HepG2 (cell line): Measurements from ENCODE around the gene NAA38. TPM values are rescaled to one million over a fixed set of nuclear protein-coding genes. Genes with fewer than 3 reads are reported as not detected.

ENCODE experiments used
- ATAC-seq: fragments of 200-7000 bp; cut with Tn5 transposase; 3 replicates; pipeline ENCODE4 v1.9.1; 2020; ENCODE audit warnings: mild to moderate bottlenecking, moderate library complexity
- BruUV-seq: library from RNA; stranded (reverse); fragments of 400-500 nt; replicated peaks from 2 replicates; lab custom pipeline; 2021; lab: Mats Ljungman, UMichigan
- CTCF ChIA-PET: fragments of 300-600 bp; formaldehyde crosslinking; extraction: SDS; loops from one replicate; lab custom pipeline; 2021; ENCODE audit warnings: low total read pairs, inconsistent platforms, low intra/inter-chr PET ratio; lab: Yijun Ruan, JAX
- POLR2A ChIA-PET: fragments of 350-600 bp; sonication (Branson Sonifier 250); formaldehyde crosslinking; loops from one replicate; lab custom pipeline; 2020; ENCODE audit warnings: antibody characterized with exemption, inconsistent platforms; lab: Yijun Ruan, JAX
- DNase-seq: peaks from one replicate; pipeline ENCODE4 v3.0.0-alpha.2; 2015; ENCODE audit warnings: low spot score
- FAIRE-seq: peaks from 3 replicates; lab custom pipeline; 2011; peaks lifted over from hg19 to GRCh38; lab: Jason Lieb, UNC
- H2AFZ ChIP-seq: one replicate; pipeline ENCODE4 v1.6.1; 2011; ENCODE audit warnings: low read length, inconsistent platforms
- H3K27ac ChIP-seq: fragments of 300-600 bp; 3 replicates; pipeline ENCODE4 v1.8.0; 2011; ENCODE audit warnings: mixed run types, mild to moderate bottlenecking, mixed read lengths, low read length, inconsistent platforms; ENCODE audit not compliant: insufficient read depth; ENCODE audit errors: extremely low read length
- H3K27me3 ChIP-seq, 2 experiments: fragments of 200-600 bp in 1 of 2; 2 replicates in 1 of 2; 3 replicates in 1 of 2; pipeline versions ENCODE4 v1.6.0 to v1.8.0; 2011; ENCODE audit warnings: low read length in 2 of 2, mild to moderate bottlenecking in 2 of 2, moderate library complexity in 2 of 2, inconsistent platforms in 1 of 2; ENCODE audit not compliant: insufficient read depth in 2 of 2, control insufficient read depth in 1 of 2
- H3K36me3 ChIP-seq, 2 experiments: fragments of 200-600 bp in 1 of 2; replicated peaks in 1 of 2; 2 replicates in 1 of 2; 3 replicates in 1 of 2; pipeline versions ENCODE4 v1.5.1 to v1.8.0; 2011; ENCODE audit warnings: low read length in 2 of 2, inconsistent platforms in 1 of 2; ENCODE audit not compliant: insufficient read depth in 2 of 2, control insufficient read depth in 1 of 2
- H3K4me1 ChIP-seq: 2 replicates; pipeline ENCODE4 v1.5.1; 2012; ENCODE audit warnings: low read length, inconsistent platforms; ENCODE audit not compliant: insufficient read depth
- H3K4me2 ChIP-seq: 2 replicates; pipeline ENCODE4 v1.6.0; 2011; ENCODE audit warnings: low read depth, low read length, inconsistent platforms
- H3K4me3 ChIP-seq, 3 experiments: fragments of 200-600 bp in 1 of 3; sonication (generic), shearing (Covaris generic) in 1 of 3; replicated peaks in 1 of 3; 2 replicates each; pipeline ENCODE4 v1.5.1; 2011 to 2016; ENCODE audit warnings: low read length in 3 of 3, inconsistent platforms in 2 of 3, low read depth in 2 of 3, mild to moderate bottlenecking in 2 of 3, control low read depth in 1 of 3, mixed read lengths in 1 of 3; ENCODE audit not compliant: insufficient read depth in 1 of 3
- H3K79me2 ChIP-seq: one replicate; pipeline ENCODE4 v1.6.1; 2011; ENCODE audit warnings: low read length, inconsistent platforms; ENCODE audit not compliant: insufficient read depth
- H3K9ac ChIP-seq: 2 replicates; pipeline ENCODE4 v1.6.0; 2011; ENCODE audit warnings: mild to moderate bottlenecking, low read depth, low read length, inconsistent platforms; ENCODE audit not compliant: insufficient read depth
- H3K9me3 ChIP-seq: 2 replicates; pipeline ENCODE4 v1.5.1; 2012; ENCODE audit warnings: mild to moderate bottlenecking, low read length
- H4K20me1 ChIP-seq: 2 replicates; pipeline ENCODE4 v1.6.0; 2011; ENCODE audit warnings: inconsistent platforms, mild to moderate bottlenecking, low read length, moderate library complexity; ENCODE audit not compliant: insufficient read depth
- ATF2 ChIP-seq: sonication (generic); formaldehyde crosslinking; IDR thresholded peaks from 2 replicates; pipeline ENCODE4 v1.4.0; 2020; ENCODE audit warnings: missing genetic modification reagents
- GZF1 ChIP-seq: sonication (generic); formaldehyde crosslinking; IDR thresholded peaks from 2 replicates; pipeline ENCODE4 v1.5.1; 2020; ENCODE audit warnings: mild to moderate bottlenecking, missing genetic modification reagents
- IKZF4 ChIP-seq: sonication (generic); formaldehyde crosslinking; IDR thresholded peaks from 2 replicates; pipeline ENCODE4 v1.5.1; 2020; ENCODE audit warnings: borderline replicate concordance, mild to moderate bottlenecking, low read depth, missing genetic modification reagents; ENCODE audit errors: not compliant biosample characterization
- IRF2 ChIP-seq: IDR thresholded peaks from 2 replicates; pipeline ENCODE4 v1.6.1; 2018; ENCODE audit warnings: missing genetic modification reagents, missing compliant biosample characterization
- KAT8 ChIP-seq: IDR thresholded peaks from 2 replicates; pipeline ENCODE4 v1.6.1; 2016; ENCODE audit warnings: missing genetic modification reagents, missing compliant biosample characterization
- NCOA5 ChIP-seq: sonication (generic); formaldehyde crosslinking; IDR thresholded peaks from 2 replicates; pipeline ENCODE4 v1.4.0; 2020; ENCODE audit warnings: missing genetic modification reagents
- NFIC ChIP-seq: IDR thresholded peaks from 2 replicates; pipeline ENCODE4 v1.6.1; 2012; ENCODE audit warnings: mild to moderate bottlenecking, low read length, inconsistent platforms
- NRL ChIP-seq: sonication (generic); formaldehyde crosslinking; IDR thresholded peaks from 2 replicates; pipeline ENCODE4 v1.5.0; 2020; ENCODE audit warnings: missing genetic modification reagents, mild to moderate bottlenecking, moderate library complexity, borderline replicate concordance
- SRSF4 ChIP-seq: fragments of 200-400 bp; formaldehyde crosslinking; IDR thresholded peaks from one replicate; pipeline ENCODE4 v1.6.1; 2018; ENCODE audit warnings: mild to moderate bottlenecking, low read depth, low read length, moderate library complexity; ENCODE audit not compliant: poor library complexity, severe bottlenecking
- TARDBP ChIP-seq: sonication (generic); formaldehyde crosslinking; IDR thresholded peaks from 2 replicates; pipeline ENCODE4 v1.8.0; 2022; ENCODE audit warnings: mild to moderate bottlenecking, missing genetic modification reagents
- TFE3 ChIP-seq: IDR thresholded peaks from 2 replicates; pipeline ENCODE4 v1.6.1; 2016
- THAP7 ChIP-seq: sonication (generic); formaldehyde crosslinking; IDR thresholded peaks from 2 replicates; pipeline ENCODE4 v1.8.1; 2023; ENCODE audit warnings: mild to moderate bottlenecking, missing genetic modification reagents
- ZNF230 ChIP-seq: sonication (generic); formaldehyde crosslinking; IDR thresholded peaks from 2 replicates; pipeline ENCODE4 v1.4.0; 2020; ENCODE audit warnings: mild to moderate bottlenecking, missing genetic modification reagents
- ZNF34 ChIP-seq: sonication (generic); formaldehyde crosslinking; IDR thresholded peaks from 2 replicates; pipeline ENCODE4 v1.4.0; 2020; ENCODE audit warnings: mild to moderate bottlenecking, missing genetic modification reagents, borderline replicate concordance
- ZNF597 ChIP-seq: sonication (generic); formaldehyde crosslinking; IDR thresholded peaks from 2 replicates; pipeline ENCODE4 v1.5.0; 2020; ENCODE audit warnings: missing genetic modification reagents
- ZNF737 ChIP-seq: sonication (generic); formaldehyde crosslinking; IDR thresholded peaks from 2 replicates; pipeline ENCODE4 v1.5.0; 2020; ENCODE audit warnings: missing genetic modification reagents, mild to moderate bottlenecking, borderline replicate concordance
- ZNF790 ChIP-seq: sonication (generic); formaldehyde crosslinking; IDR thresholded peaks from 2 replicates; pipeline ENCODE4 v1.8.0; 2022; ENCODE audit warnings: missing genetic modification reagents, mild to moderate bottlenecking, borderline replicate concordance
- WGBS: methylation state at CpG from one replicate; pipeline ENCODE4 v1.1.6; 2017; ENCODE audit warnings: low lambda C conversion rate; 5-methylcytosine and 5-hydroxymethylcytosine counted together
- in situ Hi-C: cut with HindIII; loops from 2 replicates; pipeline ENCODE4 v1.10.0; 2017; ENCODE audit warnings: low pct_unique_long_range_greater_than_20kb; ENCODE audit not compliant: extremely low pct_ligation_motif_present
- intact Hi-C: fragments of 100-400 bp; cut with micrococcal nuclease; formaldehyde crosslinking; loops from one replicate; pipeline ENCODE4 v1.10.0; 2022; ENCODE audit not compliant: unreplicated experiment
- polyA plus RNA-seq, 8 experiments: library from polyadenylated mRNA; depleted of rRNA in 3 of 8; stranded (reverse) in 7 of 8; unstranded in 1 of 8; fragments of >200 nt; fragmentation: Illumina TruSeq in 4 of 8; extraction: Trizol in 4 of 8; gene quantifications; 2 replicates each; pipeline versions ENCODE4 v1.2.1 to v1.2.3, GENCODE V29; 2011 to 2016; ENCODE audit warnings: low read depth in 4 of 8, missing spikeins in 1 of 8, mixed read lengths in 1 of 8; ENCODE audit not compliant: insufficient read depth in 1 of 8
- total RNA-seq, 5 experiments: library from RNA; depleted of rRNA; stranded (reverse); fragments of >200 nt; fragmentation: Illumina TruSeq; extraction: Trizol; gene quantifications; 2 replicates each; pipeline ENCODE4 v1.2.3, GENCODE V29; 2016; ENCODE audit warnings: low read depth in 1 of 5

Gene NAA38
- total and polyA plus RNA-seq, 2 of the 13 experiments (the other 11 are each of a cell fraction or from before 2014, with no cell fraction given) = 46.9 to 91.6 TPM

GRCh38 chr17:7817643-7817964 lies 39.8 kb downstream of the NAA38 start (continued):
- TF ChIP-seq GZF1 (CRISPR knock-in tag) = no peak

GRCh38 chr17:7816926-7817642 lies 40.3 kb downstream of the NAA38 start:
- ChIA-PET CTCF (no interaction called here), POLR2A (no interaction called here)
- Histone ChIP-seq H3K36me3 (no peaks in the 10 kb centered on the region), H3K27ac (no peak overlapping the region), H3K9me3 (no peaks in the 10 kb centered on the region), H4K20me1 (no peaks in the 10 kb centered on the region), H3K4me2 (no peak overlapping the region), H3K9ac (no peak overlapping the region), H3K4me1 (no peaks in the 10 kb centered on the region), H3K4me3 (no peak overlapping the region), H2AFZ (no peak overlapping the region), H3K79me2 (no peaks in the 10 kb centered on the region), H3K27me3 (peaks cover 1 to 42% of the 10 kb centered on the region in 2 experiments; a peak in 4 of 5 replicates)
- DNase-seq (no peak), ATAC-seq (no peak), FAIRE-seq (no peak)
- in situ Hi-C loops (no loop called here), intact Hi-C loops (no loop called here)
- TF ChIP-seq ZNF737 (CRISPR knock-in tag) = no peak
- TF ChIP-seq IKZF4 (CRISPR knock-in tag) = no peak
- TF ChIP-seq NFIC = no peak
- TF ChIP-seq IRF2 (CRISPR knock-in tag) = no peak
- no peak for TF ChIP-seq SRSF4
- no peak for TF ChIP-seq KAT8 (CRISPR knock-in tag)
- no peak for TF ChIP-seq TARDBP
- no peak for TF ChIP-seq NRL (CRISPR knock-in tag)
- TF ChIP-seq ZNF597 (CRISPR knock-in tag) = no peak
- no peak for TF ChIP-seq ZNF34 (CRISPR knock-in tag)
- no peak for TF ChIP-seq TFE3 (CRISPR knock-in tag)
- TF ChIP-seq THAP7 (CRISPR knock-in tag) = no peak
- TF ChIP-seq ATF2 (CRISPR knock-in tag) = no peak
- TF ChIP-seq ZNF790 (CRISPR knock-in tag) = no peak
- TF ChIP-seq ZNF230 = no peak
- no peak for TF ChIP-seq NCOA5 (CRISPR knock-in tag)
- 37% methylated on average over 9 of the region's 10 CpGs for WGBS
- no TSS peak for BruUV-seq
